DMS79 treated with DMSO at 0.1 percent for 48 hours (cell line): Measurements from ENCODE around the gene GRIK4.
A peak's percentile ranks its signal among the peaks of the same experiment; 100 is the strongest.

ENCODE experiments used
- DNase-seq: peaks from one replicate; lab custom pipeline; 2025; lab: John Stamatoyannopoulos, UW

GRIK4 gene

DNA sequence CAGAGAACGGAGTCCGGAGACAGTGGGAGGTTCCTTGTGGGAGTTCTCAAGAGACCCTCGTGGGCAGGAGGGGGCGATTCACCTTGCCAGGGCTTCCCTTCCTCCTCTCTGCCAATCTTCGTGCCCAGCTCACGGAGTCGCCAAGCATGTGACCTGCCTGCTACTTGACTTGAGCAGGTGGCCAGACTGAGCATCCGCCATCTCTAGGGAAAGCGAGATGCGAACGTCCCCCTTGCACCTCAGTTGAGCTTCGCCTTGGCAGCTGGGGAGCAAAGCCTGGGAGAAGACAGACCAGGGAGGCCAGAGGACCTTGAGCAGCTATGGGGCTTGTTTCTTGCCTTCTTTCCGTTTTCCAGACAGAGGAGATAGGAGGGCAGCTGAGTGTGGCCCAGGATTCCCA lies 123.2 kb downstream of the GRIK4 start:
- DNase-seq, result no peak

DNA sequence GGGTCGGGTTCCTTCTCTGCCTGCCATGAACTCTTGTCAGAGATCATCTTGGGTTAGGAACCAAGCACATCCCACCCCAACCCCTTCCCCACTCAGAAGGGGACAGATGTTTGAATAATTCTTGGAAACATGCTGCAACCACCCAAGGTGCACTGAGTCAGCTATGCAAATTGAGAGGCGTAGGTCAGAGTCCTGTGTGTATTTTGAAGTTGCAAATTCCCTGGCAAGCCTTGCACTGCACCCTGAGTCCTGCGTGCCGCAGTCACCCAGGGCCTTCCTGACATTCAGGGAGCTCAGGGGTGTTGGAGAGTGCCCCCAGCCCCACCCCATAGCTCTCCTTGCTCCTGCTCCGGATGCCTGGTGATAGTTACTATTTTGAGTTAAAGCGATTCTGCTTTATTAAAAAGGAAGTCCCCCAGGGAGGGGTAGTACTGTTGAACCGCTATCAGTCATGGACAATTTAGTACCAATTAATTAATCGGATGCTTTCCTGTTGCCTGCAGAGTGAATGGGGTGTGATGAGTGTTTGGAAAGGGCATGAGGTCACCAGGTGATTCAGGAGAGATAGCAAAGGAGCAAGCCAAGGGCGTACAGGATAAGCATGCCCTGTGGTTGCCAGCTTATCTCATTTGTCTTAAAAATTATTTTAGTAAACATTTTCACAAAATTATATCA lies 123.7 kb downstream of the GRIK4 start:
- peak; percentile 23 for DNase-seq

DNA sequence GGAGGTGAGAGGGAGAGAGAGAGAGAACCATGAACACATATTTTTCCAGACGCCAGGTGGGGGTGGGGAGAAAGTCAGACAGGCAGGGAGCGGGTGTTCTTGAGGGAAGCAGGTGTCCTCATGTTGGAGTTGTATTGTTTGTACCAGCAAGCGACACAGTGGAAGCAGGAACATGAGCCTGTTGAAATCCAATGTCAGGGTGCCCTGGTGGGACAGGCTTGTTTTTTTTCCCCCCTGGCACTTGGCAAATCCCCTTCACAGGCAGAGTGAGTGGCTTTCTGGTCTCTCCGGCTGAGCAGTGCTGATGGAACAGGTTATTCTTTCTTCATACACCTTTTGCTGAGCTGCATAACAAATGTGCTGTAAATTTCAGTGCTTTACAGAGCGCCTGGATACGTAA lies 125.6 kb downstream of the GRIK4 start:
- no peak for DNase-seq

DNA sequence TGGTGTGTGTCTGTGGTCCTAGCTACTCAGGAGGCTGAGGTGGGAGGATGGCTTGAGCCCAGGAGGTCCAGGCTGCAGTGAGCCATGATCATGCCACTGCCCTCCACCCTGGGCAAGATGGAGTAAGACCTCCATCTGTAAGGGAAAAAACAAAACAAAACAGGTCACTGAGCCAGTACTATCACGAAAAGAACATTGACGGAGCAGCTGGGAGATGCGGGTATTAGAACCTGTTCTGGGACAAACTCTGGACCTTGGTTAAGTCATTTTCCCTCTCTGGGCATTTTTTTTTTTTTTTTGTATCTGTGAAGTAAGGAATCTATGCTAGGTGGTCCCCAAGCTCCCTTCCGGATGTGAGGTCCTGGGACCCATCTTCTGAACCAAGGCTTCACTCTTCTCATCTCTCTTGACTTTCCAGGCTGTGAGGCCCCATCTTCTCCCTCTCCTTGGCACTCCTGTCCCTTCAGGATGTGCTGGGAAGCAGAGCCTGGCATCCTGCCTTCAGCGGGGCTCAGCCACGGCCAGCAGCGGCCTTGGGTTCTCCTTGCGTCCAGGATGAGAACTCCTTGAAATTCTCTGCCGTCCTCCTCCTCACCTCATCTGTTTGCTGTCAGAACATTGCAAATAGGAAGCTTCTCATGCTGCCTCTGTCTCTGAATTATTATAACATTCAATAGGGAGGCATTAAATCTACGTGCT lies 130.8 kb downstream of the GRIK4 start:
- DNase-seq, result no peak

DNA sequence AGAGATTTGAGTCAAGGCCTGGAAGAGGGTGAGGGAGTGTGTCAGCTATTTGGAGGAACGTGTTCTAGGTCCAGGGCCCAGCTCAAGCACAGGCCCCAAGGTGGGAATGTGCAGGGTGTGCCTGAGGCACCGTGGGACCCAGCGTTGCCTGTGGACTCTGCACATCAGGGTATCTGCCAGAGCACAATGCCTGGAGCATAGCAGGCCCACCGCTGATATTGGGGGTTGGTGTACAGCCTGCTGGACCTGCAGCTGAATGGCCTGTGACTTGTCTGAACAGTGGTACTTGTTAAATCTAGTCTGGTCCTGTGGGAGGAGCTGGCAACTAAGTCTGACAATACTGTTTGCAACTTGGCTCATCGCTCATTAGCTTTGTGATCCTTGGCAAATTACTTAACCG lies 131.7 kb downstream of the GRIK4 start:
- no peak for DNase-seq

DNA sequence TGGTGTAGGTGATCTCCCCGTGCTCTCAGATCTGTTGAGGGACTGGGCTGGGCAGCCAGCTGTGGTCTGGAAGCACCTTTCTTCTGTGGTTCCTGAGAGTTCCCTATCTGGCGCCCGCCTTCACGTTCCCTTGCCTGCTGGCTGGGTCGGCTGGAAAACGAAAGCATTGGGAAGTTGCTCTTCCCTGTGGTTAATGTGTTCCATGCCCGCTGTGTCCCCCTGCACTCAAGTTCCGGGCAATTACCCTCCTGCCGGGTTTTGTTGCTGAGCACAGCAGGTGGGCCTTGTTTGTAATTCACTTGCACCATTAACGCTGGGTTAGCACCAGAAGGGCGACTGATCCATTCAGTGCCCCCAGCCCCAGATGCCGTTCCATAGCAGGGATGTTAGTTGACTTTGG lies 134.1 kb downstream of the GRIK4 start:
- peak; percentile 95 for DNase-seq

DNA sequence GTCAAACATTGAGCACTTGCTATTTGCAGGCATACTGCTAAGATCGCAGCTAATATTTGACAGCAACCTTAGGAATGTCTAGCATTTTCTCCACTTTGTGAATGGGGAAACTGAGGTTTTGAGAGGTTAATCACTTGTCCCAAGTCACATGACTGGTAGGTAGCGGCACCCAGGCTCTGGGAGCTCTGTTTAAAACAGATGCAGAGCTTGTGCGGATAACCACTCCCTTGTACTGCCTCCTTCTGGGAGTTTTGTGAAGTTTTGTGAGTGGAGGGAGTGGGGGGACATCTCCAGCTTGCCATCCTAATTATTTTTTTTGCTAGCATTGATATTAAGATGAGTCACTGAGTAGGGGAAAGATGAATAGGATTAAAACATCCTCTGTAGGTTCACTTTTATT lies 134.7 kb downstream of the GRIK4 start:
- no peak for DNase-seq

DNA sequence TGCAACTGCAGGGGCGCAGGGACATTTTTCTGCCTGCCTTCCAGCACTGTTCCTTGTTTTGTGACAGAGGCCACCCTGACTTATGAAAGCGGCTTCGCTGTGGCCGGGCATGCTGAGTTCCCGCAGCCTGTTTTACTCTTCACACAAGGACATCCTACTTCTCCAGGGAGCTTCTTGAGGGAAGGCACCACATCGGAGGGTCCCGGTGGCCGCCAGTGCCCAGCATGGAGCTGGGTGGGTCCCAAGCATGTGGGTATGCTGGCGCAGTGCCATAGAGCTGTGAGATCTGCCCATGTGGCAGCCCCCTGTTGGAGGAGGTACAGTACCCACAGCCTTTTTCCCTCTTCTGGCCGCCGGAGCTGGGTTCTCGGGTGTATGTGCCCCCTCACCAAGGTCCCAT lies 136.1 kb downstream of the GRIK4 start:
- DNase-seq, result no peak

DNA sequence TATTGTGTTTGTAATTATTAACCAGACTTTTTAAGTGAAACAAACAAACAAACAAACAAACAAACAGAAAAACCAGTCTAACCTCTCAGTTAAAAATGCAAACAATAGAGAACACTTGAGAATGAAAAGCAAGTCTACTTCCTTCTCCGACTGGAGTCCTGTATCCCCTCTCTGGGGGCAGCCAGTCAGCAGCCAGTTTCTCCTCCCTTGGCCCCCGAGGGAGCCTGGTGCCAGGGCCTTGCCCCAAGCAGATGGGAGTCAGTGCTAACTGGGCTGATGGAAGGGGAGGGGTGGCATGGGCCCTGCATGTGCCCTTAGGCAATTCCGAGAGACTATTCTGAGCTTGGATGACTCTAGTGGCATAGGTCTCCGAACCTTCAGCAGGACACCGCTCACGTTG lies 137.2 kb downstream of the GRIK4 start:
- DNase-seq, result peak; percentile 78

DNA sequence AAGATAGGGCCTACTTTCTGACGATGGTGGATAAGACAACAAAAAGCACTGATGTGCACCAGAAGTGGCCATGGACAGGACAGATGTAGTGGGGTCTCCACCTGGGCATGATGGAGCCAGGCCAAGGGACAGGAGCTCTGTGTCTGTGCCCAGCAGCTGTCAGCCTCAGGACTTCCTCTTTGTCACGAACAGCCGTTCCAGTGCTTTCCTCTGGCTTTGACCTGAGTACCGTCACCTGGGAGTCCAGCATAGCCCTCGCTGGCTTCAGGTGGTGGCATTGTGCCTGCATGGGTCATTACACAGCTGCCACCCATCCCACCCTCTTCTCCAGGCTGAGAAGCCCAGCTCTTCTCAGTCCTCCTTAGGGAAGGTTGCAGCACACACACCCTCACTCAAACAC lies 137.8 kb downstream of the GRIK4 start:
- peak; percentile 39 for DNase-seq

DNA sequence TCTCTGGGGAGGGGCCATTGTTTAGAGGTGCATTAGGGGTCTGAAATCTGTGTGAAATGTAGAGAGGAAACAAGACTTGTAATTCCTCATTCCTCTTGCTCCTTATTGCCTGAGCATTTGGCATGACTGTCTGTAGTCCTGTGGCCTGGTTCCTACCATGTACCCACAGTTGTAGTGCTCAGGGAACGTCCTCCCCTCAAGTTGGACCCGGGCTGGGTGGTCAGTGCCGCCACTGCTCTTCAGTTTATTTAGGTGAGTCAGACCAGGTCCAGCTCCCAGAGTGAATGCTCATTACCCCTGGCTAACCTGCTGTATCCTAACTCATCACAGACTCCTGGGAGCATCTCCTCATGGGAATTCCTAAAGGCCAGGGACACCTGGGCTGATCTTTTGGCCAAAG lies 139.8 kb downstream of the GRIK4 start:
- no peak for DNase-seq

DNA sequence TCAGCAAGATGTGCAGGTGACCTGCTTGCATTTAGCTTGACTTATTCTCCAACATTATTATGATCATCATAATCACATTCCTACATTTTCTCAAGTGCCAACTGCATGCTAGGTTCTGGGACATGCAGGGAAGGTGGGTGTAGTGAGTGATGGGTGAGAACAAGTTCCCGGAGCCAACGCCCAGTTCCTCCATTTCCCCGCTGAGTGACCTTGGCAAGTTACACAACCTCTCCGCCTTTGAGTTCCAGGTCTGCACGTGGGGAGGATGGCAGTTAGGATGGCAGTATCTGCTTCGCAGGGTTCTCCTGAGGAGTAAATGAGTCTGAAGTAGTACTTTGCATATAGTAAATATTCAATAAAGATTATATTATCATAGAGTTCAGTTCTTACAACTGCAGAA lies 140.3 kb downstream of the GRIK4 start:
- DNase-seq, result no peak

DNA sequence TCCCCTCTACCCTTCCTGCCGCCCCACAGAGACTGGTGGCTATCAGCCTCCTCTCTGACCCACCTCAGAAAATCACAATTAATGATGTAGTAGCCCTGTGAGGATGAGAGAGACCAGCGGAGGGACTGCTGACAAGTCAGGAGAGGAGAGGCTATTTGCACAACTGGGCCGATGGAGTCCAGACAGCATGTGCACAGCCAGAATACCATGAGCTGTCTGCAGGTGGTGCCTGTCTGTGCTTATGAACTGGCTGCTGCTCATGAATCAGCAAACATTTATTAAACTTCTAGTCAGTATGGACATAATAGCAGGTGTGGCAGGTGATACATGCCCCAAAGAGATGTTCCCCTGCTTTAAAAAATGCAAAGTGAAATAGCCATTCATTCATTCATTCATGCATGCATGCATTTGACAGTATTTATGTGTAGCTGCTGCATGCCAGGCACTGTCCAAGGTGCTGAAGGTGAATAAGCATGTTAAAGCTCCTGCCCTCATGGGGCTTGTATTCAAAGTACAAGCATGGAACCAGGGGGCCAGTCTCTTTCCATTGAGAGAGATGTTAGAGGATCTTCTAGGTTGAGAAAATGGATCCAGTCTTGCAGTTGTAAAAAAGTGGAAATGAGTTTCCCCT lies 141.3 kb downstream of the GRIK4 start:
- DNase-seq, result no peak

DNA sequence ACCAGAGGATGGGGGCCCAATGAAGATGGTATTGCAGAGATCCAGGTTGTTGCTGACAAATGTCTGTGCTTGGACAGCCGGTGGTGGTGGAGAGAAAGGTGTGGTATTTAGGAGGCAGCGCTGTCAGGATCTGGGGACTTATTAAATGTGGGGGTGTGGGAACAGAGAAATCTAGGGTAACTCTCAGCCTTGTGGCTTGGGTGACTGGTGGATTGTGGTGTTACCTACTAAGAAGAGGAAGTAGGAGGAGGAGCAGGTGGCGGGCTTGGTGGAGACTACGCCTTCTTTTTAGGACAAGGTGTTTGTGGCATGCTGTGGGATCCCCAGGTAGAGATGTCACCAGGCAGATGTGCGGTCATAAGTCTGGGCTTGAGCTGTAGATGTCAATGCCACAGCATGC lies 144.0 kb downstream of the GRIK4 start:
- DNase-seq, result no peak

DNA sequence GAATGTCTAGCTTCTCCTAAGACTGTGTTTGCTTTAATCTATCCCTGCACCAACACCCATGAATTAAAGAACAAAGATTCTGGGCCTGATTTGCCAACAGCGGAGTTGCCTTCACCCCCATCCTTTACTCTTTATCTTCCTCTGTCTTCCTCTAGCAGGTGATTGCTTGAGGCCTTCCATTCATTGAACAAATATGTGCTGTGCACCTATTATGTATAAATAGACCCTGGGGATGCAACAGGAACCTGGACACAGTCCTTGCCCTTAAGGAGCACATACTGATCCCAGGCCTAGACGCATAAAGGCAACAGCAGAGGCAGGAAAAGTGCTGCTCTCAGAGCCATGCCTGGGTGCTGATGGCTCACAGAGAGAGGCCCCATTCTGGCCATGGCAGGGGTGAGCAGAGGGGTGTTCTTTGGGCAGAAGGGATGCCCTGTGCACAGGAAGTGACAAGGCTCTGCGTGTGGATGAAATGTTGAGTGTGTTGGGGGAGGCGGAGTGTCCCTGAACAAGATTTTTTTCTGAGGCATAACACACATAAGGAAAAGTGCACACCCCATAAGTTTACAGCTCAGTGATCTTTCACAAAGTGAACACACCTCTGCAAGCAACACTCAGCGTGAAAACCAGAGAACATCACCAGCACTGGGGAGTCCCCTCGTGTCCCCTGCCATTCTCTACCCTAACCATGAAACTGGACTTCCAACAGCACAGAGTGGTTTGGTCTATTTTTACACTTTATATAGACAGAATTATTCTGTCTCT lies 145.9 kb downstream of the GRIK4 start:
- DNase-seq, result no peak

DNA sequence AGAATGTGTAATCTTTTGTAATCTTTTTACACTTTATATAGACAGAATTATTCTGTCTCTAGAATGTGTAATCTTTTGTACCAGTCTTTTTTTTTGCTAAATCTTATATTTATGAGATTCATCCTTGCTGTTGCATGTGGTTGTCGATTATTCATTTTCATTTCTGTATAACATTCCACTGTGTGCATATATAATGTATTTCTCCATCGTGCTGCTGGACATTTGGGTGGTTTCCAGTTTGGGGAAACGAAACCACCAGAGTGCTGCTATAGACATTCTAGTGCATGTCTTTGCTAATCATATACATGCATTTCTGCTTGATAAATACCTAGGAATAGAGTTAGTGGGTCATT lies 146.5 kb downstream of the GRIK4 start:
- no peak for DNase-seq

DNA sequence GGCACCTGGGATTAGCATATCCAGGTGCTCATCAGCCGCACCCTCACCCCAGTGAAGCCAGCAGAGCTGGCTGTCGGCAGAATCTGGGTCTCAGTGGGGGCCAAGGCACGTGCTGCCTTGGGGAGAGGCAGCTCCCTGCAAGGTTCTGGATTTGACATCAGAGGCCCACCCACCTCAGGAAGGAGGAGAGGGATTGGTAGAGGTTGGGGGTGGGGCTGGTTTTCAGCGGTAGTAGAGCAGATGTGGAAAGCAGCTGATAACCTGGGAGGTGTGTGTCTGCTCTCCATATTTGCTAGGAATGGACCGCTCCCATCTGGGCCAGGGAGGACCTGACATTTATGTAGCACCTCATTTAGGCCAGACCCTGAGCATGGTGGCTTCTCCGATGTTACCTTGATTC lies 147.5 kb downstream of the GRIK4 start:
- no peak for DNase-seq

DNA sequence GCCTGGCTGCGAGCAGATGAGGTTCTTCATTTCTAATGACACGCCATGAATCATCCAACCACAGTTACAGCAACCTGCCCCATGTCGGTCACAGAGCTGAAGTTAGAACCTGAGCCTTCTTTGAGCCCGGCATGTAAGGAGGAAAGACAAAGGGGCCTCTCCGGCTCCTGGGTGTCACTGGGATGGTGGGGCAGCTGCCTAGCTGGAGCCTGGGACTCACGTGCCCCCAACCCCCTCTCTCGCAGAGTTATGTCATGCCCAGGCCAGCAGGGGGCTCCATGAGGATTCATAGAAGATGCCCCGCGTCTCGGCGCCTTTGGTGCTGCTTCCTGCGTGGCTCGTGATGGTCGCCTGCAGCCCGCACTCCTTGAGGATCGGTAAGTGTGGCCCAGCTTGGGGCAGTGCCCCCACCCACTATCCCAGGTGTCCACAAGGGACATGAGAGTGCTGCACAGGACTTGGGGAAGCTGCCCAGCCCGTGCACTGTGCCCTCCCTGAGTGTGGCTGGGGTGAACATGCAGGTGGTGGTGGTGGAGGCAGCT lies 148.5 kb downstream of the GRIK4 start:
- no peak for DNase-seq

DNA sequence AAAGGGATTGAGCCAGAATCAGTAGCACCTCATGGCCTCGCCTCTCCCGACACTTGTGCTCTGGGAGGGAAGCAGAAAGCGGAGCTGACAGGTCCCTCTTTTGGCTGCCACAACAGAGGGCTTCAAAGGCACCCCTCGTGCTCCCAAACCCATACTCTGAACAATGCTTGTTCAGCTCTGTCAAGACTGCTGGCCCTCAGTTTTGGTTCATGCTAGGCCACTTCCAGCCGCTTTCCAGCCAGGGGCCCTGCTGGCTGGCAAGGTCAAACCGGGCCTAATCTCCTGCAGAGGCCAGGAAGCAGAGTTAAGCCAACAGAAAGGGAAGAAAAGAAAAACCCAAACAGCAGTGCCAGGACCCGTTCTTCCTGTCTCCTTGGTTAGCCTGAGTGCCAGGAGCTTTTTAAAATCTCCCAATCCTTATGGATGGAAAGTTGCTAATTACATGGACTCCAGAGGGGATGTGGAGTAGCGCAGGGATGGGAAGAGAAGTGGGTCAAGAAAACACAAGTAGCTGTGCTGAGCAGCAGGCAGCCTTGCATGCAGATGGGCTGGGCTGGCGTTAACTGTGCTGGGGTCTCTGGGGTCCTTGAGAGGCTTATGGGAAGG lies 150.6 kb downstream of the GRIK4 start:
- no peak for DNase-seq

DNA sequence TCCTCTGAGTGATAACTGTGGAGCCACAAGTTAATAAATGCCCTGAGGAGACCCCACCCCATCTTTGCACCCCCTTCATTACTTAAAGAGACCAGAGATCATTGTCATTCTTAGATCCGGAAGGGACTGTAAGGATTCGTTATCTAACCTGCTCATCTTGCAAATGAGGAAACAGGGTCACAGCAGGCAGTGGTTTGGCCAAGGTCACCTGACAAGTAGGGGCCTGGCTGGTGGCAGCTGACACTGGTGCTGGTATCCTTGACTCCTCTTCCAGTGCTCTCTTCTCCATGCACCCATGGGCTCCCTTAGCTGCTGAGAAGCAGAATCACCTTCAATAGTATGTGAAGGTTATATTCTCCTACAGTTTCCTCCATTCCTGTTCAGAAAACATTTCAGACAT lies 151.6 kb downstream of the GRIK4 start:
- no peak for DNase-seq

DNA sequence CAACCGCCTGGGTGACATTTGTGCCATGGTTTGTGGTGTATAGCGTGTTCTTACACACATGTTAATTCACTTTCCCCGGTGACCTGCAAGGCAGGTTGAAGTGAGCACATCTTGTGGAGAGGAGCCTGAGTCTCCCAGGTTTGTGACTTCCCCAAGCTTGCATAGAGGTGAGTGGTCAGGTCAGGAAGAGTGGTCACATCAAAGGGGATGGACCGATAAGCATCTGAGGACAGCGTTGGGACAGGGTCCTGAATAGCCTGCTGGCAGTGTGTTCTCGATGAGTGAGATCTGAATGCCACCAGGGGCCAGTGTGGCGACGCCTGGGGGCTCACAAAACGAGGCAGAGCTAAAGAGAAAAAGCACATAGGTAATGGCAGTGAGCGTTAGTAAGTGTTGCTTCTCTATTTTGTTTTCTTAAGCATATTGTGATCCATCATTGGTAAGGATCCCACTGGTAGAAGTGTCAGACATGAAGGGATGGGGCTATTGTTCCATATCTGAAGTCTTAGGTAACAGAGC lies 154.6 kb downstream of the GRIK4 start:
- no peak for DNase-seq

DNA sequence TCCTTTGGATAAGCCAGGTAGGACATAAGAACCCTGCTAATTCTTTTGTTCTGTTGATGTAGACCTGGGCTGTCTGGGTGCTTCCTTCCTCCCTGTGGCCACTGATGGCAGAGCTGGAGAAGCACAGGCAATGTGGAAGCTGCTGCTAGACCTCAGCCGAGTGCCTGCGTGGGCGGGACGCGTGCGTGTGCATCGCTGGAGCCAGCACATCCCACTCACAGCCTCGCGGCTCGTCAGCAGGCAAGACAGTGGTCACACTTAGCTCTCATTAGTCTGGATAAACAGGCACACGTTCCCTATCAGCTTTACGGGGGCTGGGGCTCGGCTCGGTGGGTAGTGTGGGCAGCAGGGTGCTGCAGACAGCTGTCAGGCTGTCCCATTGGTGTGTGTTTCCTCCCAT lies 155.7 kb downstream of the GRIK4 start:
- DNase-seq, result no peak
